Measurements from ENCODE around the gene CYB5R3. TPM values are rescaled to one million over a fixed set of nuclear protein-coding genes. Genes with fewer than 3 reads are reported as not detected.

CYB5R3 gene
- total RNA-seq, 1 experiment from 2014 or later = 106 TPM

DNA sequence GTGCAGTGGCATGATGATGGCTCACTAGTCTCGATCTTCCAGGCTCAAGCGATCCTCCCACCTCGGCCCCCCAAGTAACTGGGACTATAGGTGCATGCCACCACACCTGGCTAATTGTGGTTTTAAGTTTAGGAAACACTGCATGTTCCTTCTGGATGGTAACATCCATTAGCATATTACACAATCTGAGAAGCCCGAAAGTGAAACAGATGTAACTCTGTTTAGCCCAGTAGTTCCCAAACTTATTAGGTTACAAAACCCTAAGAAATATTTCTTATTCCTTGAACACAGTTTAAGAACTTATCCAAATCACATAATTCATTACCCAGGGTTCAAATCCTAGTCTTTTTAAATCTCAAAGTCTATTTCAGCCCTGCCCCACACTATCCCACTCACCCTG is 62.8 kb downstream of the CYB5R3 start:
- intact Hi-C loops (cut with micrococcal nuclease; ENCODE audit: unreplicated experiment) = no loop called here
- Histone ChIP-seq H3K27me3 (ENCODE audit: insufficient read depth, low read depth) (no peaks in the 10 kb centered on the region), H4K20me1 (ENCODE audit: insufficient read depth) (peaks cover 6% of the 10 kb centered on the region; the same call in 1 of the 2 replicates), H3K9me3 (ENCODE audit: insufficient read depth, low read depth) (no peaks in the 10 kb centered on the region), H3K9me2 (ENCODE audit: insufficient read depth) (no peaks in the 10 kb centered on the region), H3K4me3 (no peak overlapping the region), H3F3A (ENCODE audit: insufficient read depth, low read depth) (peaks cover 29% of the 10 kb centered on the region), H3K4me1 (replicated peaks; ENCODE audit: insufficient read depth) (no peaks in the 10 kb centered on the region), H3K79me2 (ENCODE audit: low read depth) (peaks cover 4% of the 10 kb centered on the region; the same call in 1 of the 2 replicates), H3K27ac (no peak overlapping the region), H3K36me3 (ENCODE audit: low read depth) (peaks cover 28% of the 10 kb centered on the region), H2AFZ (no peak overlapping the region), H3K4me2 (no peak overlapping the region)
- TF ChIP-seq, protein P1, sequence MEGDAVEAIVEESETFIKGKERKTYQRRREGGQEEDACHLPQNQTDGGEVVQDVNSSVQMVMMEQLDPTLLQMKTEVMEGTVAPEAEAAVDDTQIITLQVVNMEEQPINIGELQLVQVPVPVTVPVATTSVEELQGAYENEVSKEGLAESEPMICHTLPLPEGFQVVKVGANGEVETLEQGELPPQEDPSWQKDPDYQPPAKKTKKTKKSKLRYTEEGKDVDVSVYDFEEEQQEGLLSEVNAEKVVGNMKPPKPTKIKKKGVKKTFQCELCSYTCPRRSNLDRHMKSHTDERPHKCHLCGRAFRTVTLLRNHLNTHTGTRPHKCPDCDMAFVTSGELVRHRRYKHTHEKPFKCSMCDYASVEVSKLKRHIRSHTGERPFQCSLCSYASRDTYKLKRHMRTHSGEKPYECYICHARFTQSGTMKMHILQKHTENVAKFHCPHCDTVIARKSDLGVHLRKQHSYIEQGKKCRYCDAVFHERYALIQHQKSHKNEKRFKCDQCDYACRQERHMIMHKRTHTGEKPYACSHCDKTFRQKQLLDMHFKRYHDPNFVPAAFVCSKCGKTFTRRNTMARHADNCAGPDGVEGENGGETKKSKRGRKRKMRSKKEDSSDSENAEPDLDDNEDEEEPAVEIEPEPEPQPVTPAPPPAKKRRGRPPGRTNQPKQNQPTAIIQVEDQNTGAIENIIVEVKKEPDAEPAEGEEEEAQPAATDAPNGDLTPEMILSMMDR (conservative IDR thresholded peaks at IDR 0.05) = no peak
- TF ChIP-seq EZH2 (IDR thresholded peaks at IDR 0.05; ENCODE audit: low read depth) = no peak
- ChIA-PET POLR2A (ENCODE audit: unreplicated experiment) (no interaction called here), CTCF (no interaction called here)
- no TSS peak for BruUV-seq (replicated peaks)
- no peak for DNase-seq

DNA sequence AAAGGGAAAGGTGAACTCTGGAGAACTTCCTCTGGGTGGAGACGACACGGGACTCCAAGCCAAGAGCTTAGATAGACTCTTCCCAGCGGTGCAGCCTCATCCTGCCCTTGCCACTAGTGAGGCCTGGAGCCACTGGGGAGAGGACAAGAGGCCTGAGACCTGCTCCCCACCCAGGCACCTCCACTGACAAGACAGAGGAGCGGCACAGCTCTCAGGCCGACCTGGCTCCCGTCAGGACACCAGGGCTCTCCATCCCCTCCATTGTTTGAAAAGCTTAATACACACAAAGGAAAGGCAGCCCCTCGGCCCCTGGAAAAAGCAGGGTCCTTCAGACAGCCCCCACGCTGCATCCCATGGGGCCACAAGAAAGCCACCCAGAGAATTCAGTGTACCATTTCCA is 64.1 kb downstream of the CYB5R3 start:
- no peaks in the 10 kb centered on the region for H3K9me3 ChIP-seq (ENCODE audit: insufficient read depth, low read depth)
- H3K27me3 ChIP-seq (ENCODE audit: insufficient read depth, low read depth) = no peaks in the 10 kb centered on the region
- peaks cover 29% of the 10 kb centered on the region for H3F3A ChIP-seq (ENCODE audit: insufficient read depth, low read depth)
- POLR2A ChIA-PET (ENCODE audit: unreplicated experiment) = no interaction called here
- H4K20me1 ChIP-seq (ENCODE audit: insufficient read depth) = peaks cover under 1% of the 10 kb centered on the region; the same call in 1 of the 2 replicates
- no peak overlapping the region for H3K4me3 ChIP-seq
- H3K4me2 ChIP-seq = no peak overlapping the region
- DNase-seq = no peak
- intact Hi-C loops (cut with micrococcal nuclease; ENCODE audit: unreplicated experiment) = no loop called here
- TF ChIP-seq, protein P1 (conservative IDR thresholded peaks at IDR 0.05) = no peak
- no peak for TF ChIP-seq EZH2 (IDR thresholded peaks at IDR 0.05; ENCODE audit: low read depth)
- H3K27ac ChIP-seq = no peak overlapping the region
- H3K9me2 ChIP-seq (ENCODE audit: insufficient read depth) = no peaks in the 10 kb centered on the region
- peaks cover 5% of the 10 kb centered on the region; the same call in 1 of the 2 replicates for H3K4me1 ChIP-seq (replicated peaks; ENCODE audit: insufficient read depth)
- H2AFZ ChIP-seq = no peak overlapping the region
- BruUV-seq (replicated peaks) = no TSS peak
- CTCF ChIA-PET = interaction anchor here (0.6 kb wide), 1 partner anchor 79 kb away, joined by 5 read pairs; no protein-coding TSS in a partner anchor
- H3K79me2 ChIP-seq (ENCODE audit: low read depth) = peaks cover 12% of the 10 kb centered on the region
- H3K36me3 ChIP-seq (ENCODE audit: low read depth) = peaks cover 24% of the 10 kb centered on the region

DNA sequence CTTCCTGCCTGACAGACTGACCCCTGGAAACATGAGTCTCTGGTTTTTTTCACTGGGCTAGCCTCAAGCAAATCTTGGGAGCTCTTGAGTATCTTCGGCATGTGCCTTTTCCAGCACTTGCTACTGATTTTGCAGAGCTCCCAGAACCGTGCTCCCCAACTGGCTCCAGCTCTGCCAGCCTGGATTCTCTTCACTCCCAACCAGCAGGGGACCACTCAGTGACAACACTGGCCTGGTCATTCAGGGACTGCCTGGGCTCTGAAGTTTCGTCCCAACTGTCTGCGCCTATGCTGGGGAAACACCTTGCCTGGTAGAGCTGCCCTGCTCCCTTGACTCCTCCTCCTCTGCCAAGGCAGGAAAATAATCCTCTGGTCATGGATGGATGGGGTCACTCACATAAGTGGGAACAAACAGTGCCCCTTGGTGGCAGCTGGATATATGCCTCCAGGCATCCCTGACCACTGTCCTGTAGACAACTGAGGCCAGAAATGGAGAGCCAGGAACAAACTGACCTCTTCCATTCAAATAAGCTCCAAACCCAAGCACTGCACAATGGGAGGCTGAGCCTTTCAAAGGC is 64.7 kb downstream of the CYB5R3 start:
- no peak overlapping the region for H2AFZ ChIP-seq
- no peaks in the 10 kb centered on the region for H3K9me3 ChIP-seq (ENCODE audit: insufficient read depth, low read depth)
- peaks cover 29% of the 10 kb centered on the region for H3F3A ChIP-seq (ENCODE audit: insufficient read depth, low read depth)
- ChIA-PET POLR2A (ENCODE audit: unreplicated experiment) (no interaction called here), CTCF (interaction anchor here (0.6 kb wide), 1 partner anchor 79 kb away, joined by 5 read pairs; no protein-coding TSS in a partner anchor)
- no peak for TF ChIP-seq EZH2 (IDR thresholded peaks at IDR 0.05; ENCODE audit: low read depth)
- TF ChIP-seq, protein P1 (conservative IDR thresholded peaks at IDR 0.05) = no peak
- DNase-seq = no peak
- no peak overlapping the region for H3K4me2 ChIP-seq
- peaks cover 5% of the 10 kb centered on the region; the same call in 1 of the 2 replicates for H3K4me1 ChIP-seq (replicated peaks; ENCODE audit: insufficient read depth)
- intact Hi-C loops (cut with micrococcal nuclease; ENCODE audit: unreplicated experiment) = no loop called here
- peaks cover 3% of the 10 kb centered on the region; the same call in 1 of the 2 replicates for H4K20me1 ChIP-seq (ENCODE audit: insufficient read depth)
- no peaks in the 10 kb centered on the region for H3K9me2 ChIP-seq (ENCODE audit: insufficient read depth)
- H3K27ac ChIP-seq = no peak overlapping the region
- peaks cover 25% of the 10 kb centered on the region for H3K36me3 ChIP-seq (ENCODE audit: low read depth)
- no TSS peak for BruUV-seq (replicated peaks)
- H3K4me3 ChIP-seq = no peak overlapping the region
- no peaks in the 10 kb centered on the region for H3K27me3 ChIP-seq (ENCODE audit: insufficient read depth, low read depth)
- H3K79me2 ChIP-seq (ENCODE audit: low read depth) = peaks cover 18% of the 10 kb centered on the region

All from PC-9 (cell line).